ENCODE measurements around the gene GARIN5A.

GRCh38 chr19:50428772-50429463 is 47.7 kb downstream of the GARIN5A start:
- no peak for TF ChIP-seq CTCF (IDR thresholded peaks at IDR 0.05)
- no peak for TF ChIP-seq POLR2AphosphoS5 (IDR thresholded peaks at IDR 0.05)
